Suprapubic skin (tissue), 4 donors: ENCODE results near the gene GSK3B.

Experiments
- CTCF ChIP-seq, 2 donors: fragments of 200-600 bp in 1 of 2; fragments of 450-650 bp in 1 of 2; sonication (generic) in 1 of 2; IDR thresholded peaks; one replicate each; pipeline ENCODE4 v1.5.1; 2016 to 2019; ENCODE audit warnings: antibody characterized with exemption in 2 of 2, mild to moderate bottlenecking in 1 of 2, moderate library complexity in 1 of 2
- POLR2A ChIP-seq, 2 donors: fragments of 450-650 bp; IDR thresholded peaks; one replicate each; pipeline ENCODE4 v1.6.1; 2017; ENCODE audit warnings: antibody characterized with exemption in 2 of 2, mild to moderate bottlenecking in 2 of 2, moderate library complexity in 2 of 2
- POLR2AphosphoS5 ChIP-seq, 3 donors: sonication (generic); formaldehyde crosslinking; IDR thresholded peaks; one replicate each; pipeline ENCODE4 v1.6.1; 2017; ENCODE audit warnings: antibody characterized with exemption in 3 of 3

- TF ChIP-seq POLR2A (IDR thresholded peaks at IDR 0.05), result no peak
- no peak for TF ChIP-seq CTCF (IDR thresholded peaks at IDR 0.05)
- no peak for TF ChIP-seq POLR2AphosphoS5 (IDR thresholded peaks at IDR 0.05)
Observed at GRCh38 chr3:120029749-120030148, 64.5 kb downstream of the GSK3B start.
